ENCODE results near the gene ESR2. TPM values are rescaled to one million over a fixed set of nuclear protein-coding genes. Genes with fewer than 3 reads are reported as not detected.
A peak's percentile ranks its signal among the peaks of the same experiment; 100 is the strongest.

ESR2 gene
- polyA plus RNA-seq, 3 donors, result 0.04 TPM; not detected in 2

GRCh38 chr14:64294672-64295413 lies 672 bp upstream of the ESR2 start:
- H3K27me3 ChIP-seq (ENCODE audit: control insufficient read depth in 2 of 2, insufficient read depth in 2 of 2, low read length in 2 of 2), result peaks cover 29 to 41% of the 10 kb centered on the region in 2 donors
- Mint-ChIP-seq H3K4me3 (peak overlapping the region; percentile 61 to 82), H3K27me3 (ENCODE audit: low read depth in 3 of 3) (peaks cover 38 to 51% (median 40%) of the 10 kb centered on the region in 3 donors), H3K9me3 (peaks cover 0 to 3% (median 0%) of the 10 kb centered on the region in 7 donors), H3K27ac (no peak overlapping the region), H3K4me1 (peaks cover 17% of the 10 kb centered on the region), H3K36me3 (no peaks in the 10 kb centered on the region)
- intact Hi-C loops (cut with micrococcal nuclease), result loop anchor here in 1 of 2 donors (10.0 kb wide), 1 partner anchor 500 kb away; no protein-coding TSS in a partner anchor
- peak; percentile 72 for TF ChIP-seq CTCF (IDR thresholded peaks at IDR 0.05)
- H3K9me3 ChIP-seq (replicated peaks in 1 of 2; ENCODE audit: control insufficient read depth in 1 of 2, insufficient read depth in 1 of 2, low read length in 2 of 2), result peaks cover 0 to 12% of the 10 kb centered on the region in 2 donors
- no peaks in the 10 kb centered on the region for H4K20me1 ChIP-seq (ENCODE audit: insufficient read depth, low read length)
- H2AFZ ChIP-seq (ENCODE audit: insufficient read depth, low read depth, low read length, poor library complexity, severe bottlenecking), result no peak overlapping the region
- no peak overlapping the region for H3K9ac ChIP-seq (ENCODE audit: insufficient read depth, low read length, poor library complexity, severe bottlenecking)
- peak overlapping the region; percentile 54 for H3K4me2 ChIP-seq (replicated peaks; ENCODE audit: extremely low read depth, low read length, poor library complexity, severe bottlenecking)
- peak overlapping the region in 1 of 3 experiments; percentile 45 for H3K4me3 ChIP-seq (replicated peaks in 1 of 3; ENCODE audit: low read depth in 2 of 3, low read length in 3 of 3)
- H3K79me2 ChIP-seq (ENCODE audit: insufficient read depth, low read length), result no peaks in the 10 kb centered on the region
- H3K27ac ChIP-seq (ENCODE audit: low read depth in 1 of 2, low read length in 2 of 2), result no peak overlapping the region
- WGBS (ENCODE audit: insufficient coverage), result 0% methylated on average over 14 of the region's 20 CpGs
- H3K36me3 ChIP-seq (replicated peaks in 1 of 2; ENCODE audit: control insufficient read depth in 1 of 2, insufficient read depth in 2 of 2, low read length in 2 of 2), result no peaks in the 10 kb centered on the region
- DNase-seq, result peak; percentile 6 to 22 (median 6)
- peaks cover 8 to 12% of the 10 kb centered on the region in 2 donors for H3K4me1 ChIP-seq (ENCODE audit: control insufficient read depth in 1 of 2, insufficient read depth in 2 of 2, low read length in 2 of 2)

- no CpG with 5 or more reads among the region's 3 CpGs for WGBS (ENCODE audit: insufficient coverage)
- no peak for DNase-seq
- intact Hi-C loops (cut with micrococcal nuclease), result loop anchor here in 1 of 2 donors (10.0 kb wide), 1 partner anchor 497 kb away; no protein-coding TSS in a partner anchor
These were observed 2.0 kb downstream of the ESR2 start for GRCh38 chr14:64292197-64292596.

More at GRCh38 chr14:64292197-64292596, 2.0 kb downstream of the ESR2 start:
- peaks cover 0 to 3% (median 0%) of the 10 kb centered on the region in 7 donors for H3K9me3 Mint-ChIP-seq
- no peaks in the 10 kb centered on the region for H3K36me3 ChIP-seq (replicated peaks in 1 of 2; ENCODE audit: control insufficient read depth in 1 of 2, insufficient read depth in 2 of 2, low read length in 2 of 2)
- H3K9ac ChIP-seq (ENCODE audit: insufficient read depth, low read length, poor library complexity, severe bottlenecking), result no peak overlapping the region
- peaks cover 29 to 41% of the 10 kb centered on the region in 2 donors for H3K27me3 ChIP-seq (ENCODE audit: control insufficient read depth in 2 of 2, insufficient read depth in 2 of 2, low read length in 2 of 2)
- no peaks in the 10 kb centered on the region for H4K20me1 ChIP-seq (ENCODE audit: insufficient read depth, low read length)
- H3K4me1 ChIP-seq (ENCODE audit: control insufficient read depth in 1 of 2, insufficient read depth in 2 of 2, low read length in 2 of 2), result peaks cover 8 to 12% of the 10 kb centered on the region in 2 donors
- H3K79me2 ChIP-seq (ENCODE audit: insufficient read depth, low read length), result no peaks in the 10 kb centered on the region
- no peak overlapping the region for H2AFZ ChIP-seq (ENCODE audit: insufficient read depth, low read depth, low read length, poor library complexity, severe bottlenecking)
- no peak overlapping the region for H3K4me2 ChIP-seq (replicated peaks; ENCODE audit: extremely low read depth, low read length, poor library complexity, severe bottlenecking)
- peaks cover 17% of the 10 kb centered on the region for H3K4me1 Mint-ChIP-seq
- no peaks in the 10 kb centered on the region for H3K36me3 Mint-ChIP-seq
- H3K4me3 Mint-ChIP-seq, result peak overlapping the region in 1 of 2 donors; percentile 2
- H3K27me3 Mint-ChIP-seq (ENCODE audit: low read depth in 3 of 3), result peaks cover 38 to 45% (median 38%) of the 10 kb centered on the region in 3 donors
- no peak for TF ChIP-seq CTCF (IDR thresholded peaks at IDR 0.05)
- no peak overlapping the region for H3K4me3 ChIP-seq (replicated peaks in 1 of 3; ENCODE audit: low read depth in 2 of 3, low read length in 3 of 3)
- H3K27ac Mint-ChIP-seq, result no peak overlapping the region
- H3K27ac ChIP-seq (ENCODE audit: low read depth in 1 of 2, low read length in 2 of 2), result no peak overlapping the region
- H3K9me3 ChIP-seq (replicated peaks in 1 of 2; ENCODE audit: control insufficient read depth in 1 of 2, insufficient read depth in 1 of 2, low read length in 2 of 2), result peaks cover 0 to 12% of the 10 kb centered on the region in 2 donors

Data from CD14-positive monocyte (primary cell).